CD14-positive monocyte (primary cell): ENCODE data around the gene C17orf67. TPM values are rescaled to one million over a fixed set of nuclear protein-coding genes. Genes with fewer than 3 reads are reported as not detected.

Experiments used
- DNase-seq, 3 donors: peaks; one replicate each; pipeline ENCODE4 v3.0.0-alpha.2; 2011 to 2022
- H2AFZ ChIP-seq: 2 replicates; pipeline ENCODE4 v1.6.0; 2012; ENCODE audit warnings: mild to moderate bottlenecking, low read depth, low read length, inconsistent platforms; ENCODE audit not compliant: insufficient read depth, poor library complexity, severe bottlenecking
- H3K27ac ChIP-seq, 2 donors: 1 replicate in 1 of 2; 2 replicates in 1 of 2; pipeline ENCODE4 v1.5.1; 2012 to 2013; ENCODE audit warnings: low read length in 2 of 2, control low read depth in 1 of 2, inconsistent platforms in 1 of 2, low read depth in 1 of 2, mild to moderate bottlenecking in 1 of 2
- H3K27me3 ChIP-seq, 2 donors: one replicate each; pipeline versions ENCODE4 v1.6.0 to v1.6.1; 2011 to 2013; ENCODE audit warnings: low read length in 2 of 2; ENCODE audit not compliant: control insufficient read depth in 2 of 2, insufficient read depth in 2 of 2
- H3K36me3 ChIP-seq, 2 donors: replicated peaks in 1 of 2; 1 replicate in 1 of 2; 2 replicates in 1 of 2; pipeline versions ENCODE4 v1.5.1 to v1.6.1; 2012 to 2013; ENCODE audit warnings: low read length in 2 of 2, control low read depth in 1 of 2, inconsistent platforms in 1 of 2, mild to moderate bottlenecking in 1 of 2; ENCODE audit not compliant: insufficient read depth in 2 of 2, control insufficient read depth in 1 of 2
- H3K4me1 ChIP-seq, 2 donors: 1 replicate in 1 of 2; 2 replicates in 1 of 2; pipeline versions ENCODE4 v1.5.1 to v1.6.1; 2012 to 2013; ENCODE audit warnings: low read length in 2 of 2, control low read depth in 1 of 2, inconsistent platforms in 1 of 2, mild to moderate bottlenecking in 1 of 2, moderate library complexity in 1 of 2; ENCODE audit not compliant: insufficient read depth in 2 of 2, control insufficient read depth in 1 of 2
- H3K4me2 ChIP-seq: replicated peaks from 2 replicates; pipeline ENCODE3; 2012; ENCODE audit warnings: low read length, moderate library complexity, mild to moderate bottlenecking; ENCODE audit not compliant: poor library complexity, severe bottlenecking; ENCODE audit errors: extremely low read depth
- H3K4me3 ChIP-seq, 3 experiments: fragments of 200-600 bp in 1 of 3; sonication (generic) in 1 of 3; replicated peaks in 1 of 3; 1 replicate in 2 of 3; 2 replicates in 1 of 3; pipeline ENCODE4 v1.5.1; 2011 to 2013; ENCODE audit warnings: low read length in 3 of 3, mild to moderate bottlenecking in 3 of 3, control low read depth in 2 of 3, low read depth in 2 of 3, inconsistent platforms in 1 of 3, moderate library complexity in 1 of 3
- H3K79me2 ChIP-seq: 2 replicates; pipeline ENCODE4 v1.6.0; 2012; ENCODE audit warnings: mild to moderate bottlenecking, control low read depth, inconsistent platforms, low read length, moderate library complexity; ENCODE audit not compliant: insufficient read depth
- H3K9ac ChIP-seq: 2 replicates; pipeline ENCODE4 v1.6.0; 2017; ENCODE audit warnings: low read length, mild to moderate bottlenecking; ENCODE audit not compliant: insufficient read depth, poor library complexity, severe bottlenecking
- H3K9me3 ChIP-seq, 2 donors: replicated peaks in 1 of 2; 1 replicate in 1 of 2; 2 replicates in 1 of 2; pipeline versions ENCODE4 v1.5.1 to v1.6.1; 2012 to 2013; ENCODE audit warnings: low read length in 2 of 2, control low read depth in 1 of 2; ENCODE audit not compliant: control insufficient read depth in 1 of 2, insufficient read depth in 1 of 2
- H4K20me1 ChIP-seq: 2 replicates; pipeline ENCODE4 v1.6.0; 2012; ENCODE audit warnings: mild to moderate bottlenecking, low read length, control low read depth, moderate library complexity; ENCODE audit not compliant: insufficient read depth
- H3K27ac Mint-ChIP-seq, 7 donors: one replicate each; pipeline ENCODE4 v1.8.0; 2020; ENCODE audit warnings: mild to moderate bottlenecking in 7 of 7, mixed read lengths in 7 of 7, moderate library complexity in 6 of 7, inconsistent platforms in 2 of 7
- H3K27me3 Mint-ChIP-seq, 3 donors: one replicate each; pipeline ENCODE4 v1.8.0; 2021 to 2022; ENCODE audit warnings: low read depth in 3 of 3, mild to moderate bottlenecking in 3 of 3, mixed read lengths in 3 of 3, moderate library complexity in 3 of 3, inconsistent platforms in 1 of 3
- H3K36me3 Mint-ChIP-seq, 2 donors: one replicate each; pipeline ENCODE4 v1.8.0; 2020; ENCODE audit warnings: mixed read lengths in 2 of 2, inconsistent platforms in 1 of 2, mild to moderate bottlenecking in 1 of 2
- H3K4me1 Mint-ChIP-seq: one replicate; pipeline ENCODE4 v1.8.0; 2020; ENCODE audit warnings: mild to moderate bottlenecking, mixed read lengths
- H3K4me3 Mint-ChIP-seq, 2 donors: one replicate each; pipeline ENCODE4 v1.8.0; 2020; ENCODE audit warnings: mild to moderate bottlenecking in 2 of 2, mixed read lengths in 2 of 2, moderate library complexity in 1 of 2
- H3K9me3 Mint-ChIP-seq, 7 donors: one replicate each; pipeline ENCODE4 v1.8.0; 2020 to 2022; ENCODE audit warnings: mixed read lengths in 7 of 7, mild to moderate bottlenecking in 6 of 7, moderate library complexity in 6 of 7, inconsistent platforms in 2 of 7
- CTCF ChIP-seq: fragments of 200-600 bp; IDR thresholded peaks from one replicate; pipeline ENCODE4 v1.8.0; 2022; ENCODE audit warnings: antibody characterized with exemption, mild to moderate bottlenecking
- WGBS: methylation state at CpG from one replicate; pipeline ENCODE4 v1.1.5; 2013; ENCODE audit warnings: missing lambda C conversion rate; ENCODE audit not compliant: insufficient coverage; 5-methylcytosine and 5-hydroxymethylcytosine counted together
- intact Hi-C, 2 donors: fragments of 100-400 bp; cut with micrococcal nuclease; formaldehyde crosslinking; loops; one replicate each; pipeline versions ENCODE4 v1.15.0 to v1.15.1; 2023
- polyA plus RNA-seq, 3 donors: library from polyadenylated mRNA; depleted of rRNA in 1 of 3; unstranded in 2 of 3; stranded (reverse) in 1 of 3; fragments of 300-500 nt in 2 of 3; fragments of >200 nt in 1 of 3; fragmentation: Illumina TruSeq in 2 of 3; gene quantifications; 1 replicate in 2 of 3; 2 replicates in 1 of 3; pipeline ENCODE4 v1.2.3, GENCODE V29; 2012 to 2021

Gene C17orf67
- polyA plus RNA-seq, 3 donors = 0.56 to 0.57 (median 0.56) TPM

GRCh38 chr17:56772442-56772841 is 61.3 kb downstream of the C17orf67 start:
- intact Hi-C loops = loop anchor here in 1 of 2 donors (5.0 kb wide), 1 partner anchor 180 kb away; the partner anchor contains the start of gene NOG
- Histone ChIP-seq H3K4me1 (peaks cover 0 to under 1% of the 10 kb centered on the region in 2 donors), H2AFZ (no peak overlapping the region), H3K27me3 (no peaks in the 10 kb centered on the region), H4K20me1 (no peaks in the 10 kb centered on the region), H3K9me3 (no peaks in the 10 kb centered on the region), H3K4me2 (no peak overlapping the region), H3K36me3 (no peaks in the 10 kb centered on the region), H3K27ac (no peak overlapping the region), H3K79me2 (no peaks in the 10 kb centered on the region), H3K4me3 (no peak overlapping the region), H3K9ac (no peak overlapping the region)
- DNase-seq = no peak
- TF ChIP-seq CTCF = no peak
- peaks cover 0 to 1% (median 0%) of the 10 kb centered on the region in 7 donors for H3K9me3 Mint-ChIP-seq
- H3K27me3 Mint-ChIP-seq = peaks cover 0 to 2% (median 1%) of the 10 kb centered on the region in 3 donors
- WGBS = 86% methylated on average over 6 of the region's 8 CpGs
- no peak overlapping the region for H3K4me3 Mint-ChIP-seq
- H3K36me3 Mint-ChIP-seq = no peaks in the 10 kb centered on the region
- H3K4me1 Mint-ChIP-seq = peaks cover 8% of the 10 kb centered on the region
- no peak overlapping the region for H3K27ac Mint-ChIP-seq

- H3K27ac Mint-ChIP-seq = no peak overlapping the region
- Histone ChIP-seq H3K4me1 (no peaks in the 10 kb centered on the region), H3K4me2 (no peak overlapping the region), H4K20me1 (no peaks in the 10 kb centered on the region), H3K27me3 (no peaks in the 10 kb centered on the region), H3K9me3 (no peaks in the 10 kb centered on the region), H3K9ac (no peak overlapping the region), H3K79me2 (no peaks in the 10 kb centered on the region), H3K36me3 (no peaks in the 10 kb centered on the region), H2AFZ (no peak overlapping the region), H3K4me3 (no peak overlapping the region), H3K27ac (no peak overlapping the region)
- intact Hi-C loops = loop anchor here in 1 of 2 donors (5.0 kb wide), 1 partner anchor 180 kb away; the partner anchor contains the start of gene NOG
- 93% methylated on average over 3 of the region's 4 CpGs for WGBS
- TF ChIP-seq CTCF = no peak
- DNase-seq = no peak
- peaks cover 3% of the 10 kb centered on the region for H3K4me1 Mint-ChIP-seq
- H3K4me3 Mint-ChIP-seq = no peak overlapping the region
- peaks cover 0 to 2% (median 0%) of the 10 kb centered on the region in 3 donors for H3K27me3 Mint-ChIP-seq
- peaks cover 0 to 1% (median 0%) of the 10 kb centered on the region in 7 donors for H3K9me3 Mint-ChIP-seq
- H3K36me3 Mint-ChIP-seq = no peaks in the 10 kb centered on the region
These were observed 61.7 kb downstream of the C17orf67 start for GRCh38 chr17:56771975-56772374.
